ENCODE measurements around the gene PPP6R2. TPM values are rescaled to one million over a fixed set of nuclear protein-coding genes. Genes with fewer than 3 reads are reported as not detected.
A peak's percentile ranks its signal among the peaks of the same experiment; 100 is the strongest.

Gene PPP6R2
- polyA plus RNA-seq, 3 donors, result 9.1 to 74.5 (median 10.3) TPM

- Histone ChIP-seq H3K9me3 (replicated peaks in 1 of 2; ENCODE audit: control insufficient read depth in 1 of 2, insufficient read depth in 1 of 2, low read length in 2 of 2) (no peaks in the 10 kb centered on the region), H3K4me1 (ENCODE audit: control insufficient read depth in 1 of 2, insufficient read depth in 2 of 2, low read length in 2 of 2) (peaks cover 35 to 42% of the 10 kb centered on the region in 2 donors), H3K4me3 (replicated peaks in 1 of 3; ENCODE audit: low read depth in 2 of 3, low read length in 3 of 3) (no peak overlapping the region), H3K27me3 (ENCODE audit: control insufficient read depth in 2 of 2, insufficient read depth in 2 of 2, low read length in 2 of 2) (no peaks in the 10 kb centered on the region), H3K27ac (ENCODE audit: low read depth in 1 of 2, low read length in 2 of 2) (no peak overlapping the region), H2AFZ (ENCODE audit: insufficient read depth, low read depth, low read length, poor library complexity, severe bottlenecking) (no peak overlapping the region), H3K9ac (ENCODE audit: insufficient read depth, low read length, poor library complexity, severe bottlenecking) (no peak overlapping the region), H3K79me2 (ENCODE audit: insufficient read depth, low read length) (peaks cover 49% of the 10 kb centered on the region), H3K36me3 (replicated peaks in 1 of 2; ENCODE audit: control insufficient read depth in 1 of 2, insufficient read depth in 2 of 2, low read length in 2 of 2) (peaks cover 41 to 48% of the 10 kb centered on the region in 2 donors), H4K20me1 (ENCODE audit: insufficient read depth, low read length) (peaks cover 72% of the 10 kb centered on the region), H3K4me2 (replicated peaks; ENCODE audit: extremely low read depth, low read length, poor library complexity, severe bottlenecking) (no peak overlapping the region)
- Mint-ChIP-seq H3K27ac (peak overlapping the region in 1 of 7 donors; percentile 72), H3K27me3 (ENCODE audit: low read depth in 3 of 3) (peaks cover 0 to 2% (median 0%) of the 10 kb centered on the region in 3 donors), H3K9me3 (no peaks in the 10 kb centered on the region), H3K4me3 (no peak overlapping the region), H3K36me3 (peaks cover 37 to 57% of the 10 kb centered on the region in 2 donors), H3K4me1 (peaks cover 44% of the 10 kb centered on the region)
- intact Hi-C loops (cut with micrococcal nuclease), result no loop called here
- DNase-seq, result no peak
- WGBS (ENCODE audit: insufficient coverage), result 90% methylated on average over 4 of the region's 8 CpGs
- no peak for TF ChIP-seq CTCF (IDR thresholded peaks at IDR 0.05)
Observed at GRCh38 chr22:50468626-50469025, 125.5 kb downstream of the PPP6R2 start.

GRCh38 chr22:50469377-50470305 is 126.5 kb downstream of the PPP6R2 start:
- Mint-ChIP-seq H3K4me3 (peak overlapping the region in 1 of 2 donors; percentile 42), H3K36me3 (peaks cover 27 to 47% of the 10 kb centered on the region in 2 donors), H3K27me3 (ENCODE audit: low read depth in 3 of 3) (peaks cover 0 to 2% (median 0%) of the 10 kb centered on the region in 3 donors), H3K9me3 (no peaks in the 10 kb centered on the region), H3K4me1 (peaks cover 50% of the 10 kb centered on the region), H3K27ac (peak overlapping the region in 4 of 7 donors; percentile 15 to 66 (median 41))
- Histone ChIP-seq H4K20me1 (ENCODE audit: insufficient read depth, low read length) (peaks cover 75% of the 10 kb centered on the region), H3K79me2 (ENCODE audit: insufficient read depth, low read length) (peaks cover 57% of the 10 kb centered on the region), H2AFZ (ENCODE audit: insufficient read depth, low read depth, low read length, poor library complexity, severe bottlenecking) (no peak overlapping the region), H3K4me3 (replicated peaks in 1 of 3; ENCODE audit: low read depth in 2 of 3, low read length in 3 of 3) (no peak overlapping the region), H3K27me3 (ENCODE audit: control insufficient read depth in 2 of 2, insufficient read depth in 2 of 2, low read length in 2 of 2) (no peaks in the 10 kb centered on the region), H3K36me3 (replicated peaks in 1 of 2; ENCODE audit: control insufficient read depth in 1 of 2, insufficient read depth in 2 of 2, low read length in 2 of 2) (peaks cover 31 to 38% of the 10 kb centered on the region in 2 donors), H3K27ac (ENCODE audit: low read depth in 1 of 2, low read length in 2 of 2) (no peak overlapping the region), H3K9ac (ENCODE audit: insufficient read depth, low read length, poor library complexity, severe bottlenecking) (peak overlapping the region; percentile 11), H3K9me3 (replicated peaks in 1 of 2; ENCODE audit: control insufficient read depth in 1 of 2, insufficient read depth in 1 of 2, low read length in 2 of 2) (no peaks in the 10 kb centered on the region), H3K4me1 (ENCODE audit: control insufficient read depth in 1 of 2, insufficient read depth in 2 of 2, low read length in 2 of 2) (peaks cover 41 to 49% of the 10 kb centered on the region in 2 donors), H3K4me2 (replicated peaks; ENCODE audit: extremely low read depth, low read length, poor library complexity, severe bottlenecking) (no peak overlapping the region)
- intact Hi-C loops (cut with micrococcal nuclease), result loop anchor here in 1 of 2 donors (5.0 kb wide), 1 partner anchor 153 kb away; no protein-coding TSS in a partner anchor
- TF ChIP-seq CTCF (IDR thresholded peaks at IDR 0.05), result no peak
- 2% methylated on average over 13 of the region's 25 CpGs for WGBS (ENCODE audit: insufficient coverage)
- DNase-seq, result peak in 2 of 3 donors; percentile 28 to 41
